OCI-LY7 (cell line): ENCODE results near the gene SLC25A13.

Experiments
- CTCF ChIP-seq: fragments of 200-600 bp; sonication (generic); conservative IDR thresholded peaks from 2 replicates; pipeline ENCODE4 v1.5.1; 2014; ENCODE audit warnings: mild to moderate bottlenecking, antibody characterized with exemption, low read length, moderate library complexity, mixed read lengths
- EZH2phosphoT487 ChIP-seq: fragments of 200-600 bp; sonication (generic); IDR thresholded peaks from 2 replicates; pipeline ENCODE4 v1.6.1; 2018; ENCODE audit warnings: low read depth, borderline replicate concordance, mild to moderate bottlenecking, mixed run types, antibody characterized with exemption, low read length, moderate library complexity, mixed read lengths

- TF ChIP-seq CTCF (no peak), EZH2phosphoT487 (no peak)
Observed at GRCh38 chr7:96090756-96091155, 231.1 kb downstream of the SLC25A13 start.
